ENCODE measurements around the gene CFAP74.

CFAP74 gene

DNA sequence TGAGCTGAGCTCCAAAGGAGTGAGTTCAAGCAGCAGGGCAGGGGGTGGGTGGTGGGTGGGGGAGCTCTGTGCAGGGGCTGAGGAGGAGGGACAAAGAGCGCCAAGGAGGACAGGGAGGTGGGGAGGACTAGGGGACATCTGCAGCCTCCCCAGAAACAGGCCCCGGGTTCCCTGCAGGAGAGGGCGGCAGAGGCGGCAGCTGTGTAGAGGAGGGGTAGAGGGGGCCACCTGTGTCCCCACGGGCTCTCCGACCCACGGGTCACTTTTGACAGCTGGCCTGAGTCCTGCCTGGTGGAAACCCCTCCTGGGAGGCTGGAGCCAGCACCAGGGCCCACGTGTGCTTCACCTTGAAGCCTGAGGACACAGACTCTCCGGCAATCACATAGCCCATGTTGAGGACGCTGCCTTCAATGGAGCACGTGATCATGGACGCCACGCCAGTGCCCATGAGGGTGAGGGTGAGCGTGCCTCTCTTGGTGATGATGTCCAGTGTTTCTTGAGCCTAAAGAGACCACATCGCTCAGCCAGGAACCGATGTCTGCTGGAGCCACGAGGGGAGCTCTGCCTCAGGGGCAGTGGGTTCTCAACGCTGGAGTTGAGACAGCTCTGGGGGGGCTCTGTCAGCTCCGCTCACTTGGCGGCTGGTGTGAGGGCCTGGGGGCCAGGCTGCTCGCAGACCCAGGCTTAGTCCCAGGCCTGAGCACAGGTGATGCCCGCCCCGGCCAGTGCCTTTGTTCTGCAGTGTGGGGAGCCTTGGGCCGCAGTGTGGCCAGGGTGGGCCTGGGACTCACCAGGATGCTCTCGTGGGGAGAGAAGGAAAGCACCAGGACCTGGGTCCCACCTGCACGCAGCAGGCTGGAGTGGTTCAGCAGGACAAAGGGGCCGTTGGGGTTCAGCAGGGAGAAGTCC, 77.9 kb downstream of the CFAP74 start:
- no peak for DNase-seq

GRCh38 chr1:1924849-1925248, 78.7 kb downstream of the CFAP74 start:
- no peak for DNase-seq

GRCh38 chr1:1924386-1924785, 79.2 kb downstream of the CFAP74 start:
- DNase-seq = no peak

GRCh38 chr1:1922956-1923833, 80.4 kb downstream of the CFAP74 start:
- no peak for DNase-seq

DNA sequence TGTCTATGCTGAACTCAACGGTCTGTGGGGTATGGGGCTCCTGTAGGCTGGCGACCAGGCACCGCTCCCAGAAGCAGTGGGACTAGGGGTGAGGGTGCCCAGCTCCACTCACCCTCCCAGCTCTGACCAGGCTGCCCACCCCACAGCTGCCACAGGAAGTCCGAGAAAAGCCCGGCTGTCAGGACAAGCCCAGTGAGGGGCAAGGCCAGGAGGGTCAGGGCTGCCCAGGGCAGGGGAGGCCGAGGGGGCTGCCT, 81.0 kb downstream of the CFAP74 start:
- no peak for DNase-seq

DNA sequence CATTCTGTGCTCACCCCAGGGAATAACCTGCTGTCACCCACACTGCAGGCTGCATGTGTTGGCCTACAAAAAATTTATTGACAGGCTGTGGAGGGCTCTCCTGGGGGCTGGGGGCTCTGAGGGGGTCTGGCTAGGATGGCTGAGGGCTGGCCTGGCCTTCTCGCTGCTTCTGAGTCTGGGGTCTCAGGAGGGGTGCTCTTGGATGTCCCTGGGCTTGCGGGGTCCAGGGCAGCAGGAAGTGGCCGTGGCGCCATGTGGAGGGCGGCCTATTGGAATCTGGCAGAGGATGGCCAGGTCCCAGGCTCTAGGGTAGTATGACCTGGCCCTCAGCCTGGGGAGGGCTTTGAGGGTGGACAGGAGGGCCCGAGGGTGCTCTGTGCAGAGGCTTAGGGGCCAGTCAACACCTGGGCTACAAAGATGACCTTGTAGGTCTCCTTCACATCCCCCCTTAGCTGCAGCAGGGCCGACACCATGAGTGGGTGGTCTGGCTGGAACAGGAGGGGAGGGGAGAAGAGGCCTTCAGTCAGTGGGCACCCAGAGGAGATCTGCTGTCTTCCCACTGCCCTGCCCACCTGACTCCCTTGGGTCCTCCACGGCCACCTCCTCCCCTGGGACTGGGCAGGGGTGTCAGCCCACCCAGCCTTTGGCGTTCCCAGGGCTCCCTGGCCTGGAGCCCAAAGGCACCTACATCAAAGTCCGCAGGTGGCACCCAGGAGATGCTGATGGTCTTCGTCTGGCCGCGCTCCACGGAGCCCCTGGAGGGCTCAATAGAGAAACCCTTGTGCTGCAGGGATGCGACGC, 81.5 kb downstream of the CFAP74 start:
- no peak for DNase-seq

DNA sequence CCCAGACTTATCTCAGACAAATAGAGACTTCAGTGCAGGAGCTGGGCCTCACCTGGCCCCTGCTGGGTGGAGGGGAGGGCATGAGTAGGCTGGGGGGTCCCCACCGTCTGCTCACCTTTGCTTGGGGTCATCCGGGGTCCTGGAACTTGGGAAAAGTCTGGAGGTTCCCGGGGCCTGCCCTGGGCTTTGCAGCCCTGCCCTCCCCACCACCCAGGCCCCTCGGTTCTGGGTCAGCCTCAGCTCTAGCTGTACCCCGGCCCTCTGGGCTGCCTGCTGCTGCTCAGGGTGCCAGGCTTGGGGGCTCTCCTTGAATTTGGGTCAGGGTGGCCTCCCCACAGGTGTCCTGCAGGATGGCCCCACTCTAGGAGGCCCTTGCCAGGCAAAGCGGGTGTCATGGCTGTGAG, 82.1 kb downstream of the CFAP74 start:
- DNase-seq = no peak

DNA sequence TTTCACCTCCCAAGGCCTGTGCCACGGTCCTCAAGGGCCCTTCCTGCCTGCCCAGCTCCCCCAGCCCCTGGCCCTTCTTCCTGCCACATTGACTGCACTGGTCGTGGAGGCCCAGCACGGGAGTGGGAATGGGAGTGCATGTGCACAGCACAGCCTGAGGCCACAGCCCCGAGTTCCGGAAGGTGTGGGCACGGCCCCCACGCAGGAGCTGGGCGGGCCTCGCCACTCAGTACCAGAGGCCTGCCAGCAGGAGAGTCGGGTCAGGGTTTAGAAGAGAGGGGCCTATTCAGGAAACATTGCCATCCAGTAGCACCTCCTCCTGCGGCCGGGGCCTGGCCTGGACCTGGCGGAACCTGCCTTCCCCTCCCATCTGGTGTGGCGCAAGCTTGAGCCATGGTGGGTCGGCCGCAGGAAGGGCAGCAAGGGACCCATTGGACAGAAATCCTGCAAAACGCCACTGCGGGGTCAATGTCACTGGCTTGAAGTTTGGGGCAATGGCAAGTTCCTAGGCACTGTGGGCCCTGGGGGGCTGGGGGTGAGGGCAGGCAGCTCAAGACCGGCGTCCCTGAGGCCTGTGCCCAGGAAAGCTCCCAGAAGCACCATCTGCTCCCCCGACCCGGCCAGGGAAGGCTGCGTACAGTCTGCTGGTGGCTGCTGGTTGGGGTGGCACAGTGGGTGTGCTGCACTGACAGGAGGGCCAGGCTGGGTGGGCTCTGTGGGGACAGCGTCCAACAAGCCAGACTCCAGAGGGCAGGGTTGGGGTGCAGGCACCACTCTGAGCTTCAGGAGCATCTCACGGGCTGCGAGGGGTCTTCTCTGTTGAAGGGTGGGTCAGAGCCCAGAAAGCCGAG, 82.8 kb downstream of the CFAP74 start:
- no peak for DNase-seq

DNA sequence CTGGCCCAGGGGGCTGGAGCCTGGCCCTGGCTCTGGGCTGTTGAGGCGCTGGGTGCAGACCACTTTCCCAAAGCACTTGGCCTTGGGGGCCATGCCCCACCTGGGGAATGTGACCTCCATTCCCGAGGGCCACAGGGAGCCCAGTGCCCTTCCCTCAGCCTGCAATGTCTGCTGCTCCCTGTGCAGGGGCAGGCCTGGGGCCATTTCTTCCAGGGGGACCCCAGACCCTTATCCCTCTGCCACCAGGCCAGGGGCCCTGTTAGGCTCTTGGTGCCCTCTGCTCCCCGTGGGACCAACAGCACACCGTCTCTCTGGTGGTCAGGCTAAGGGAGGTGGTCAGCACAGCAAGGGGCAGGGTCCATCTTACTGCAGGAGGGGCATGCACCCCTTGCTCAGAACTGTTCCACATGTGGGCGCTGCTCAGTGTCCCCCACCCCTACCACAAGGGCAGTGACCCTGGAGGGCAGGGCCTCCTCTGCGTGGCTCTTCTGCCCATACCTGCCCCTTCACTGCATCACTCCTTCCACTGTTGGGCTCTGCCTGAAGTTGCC, 83.5 kb downstream of the CFAP74 start:
- DNase-seq = no peak

GRCh38 chr1:1919304-1920056, 84.1 kb downstream of the CFAP74 start:
- peak; percentile 95 for DNase-seq

GRCh38 chr1:1918901-1919303, 84.7 kb downstream of the CFAP74 start, which contains the start of gene TMEM52:
TMEM52 (minus strand) TSS chr1:1919279; CDS start chr1:1919265, 14 bp downstream.
- DNase-seq = no peak

DNA sequence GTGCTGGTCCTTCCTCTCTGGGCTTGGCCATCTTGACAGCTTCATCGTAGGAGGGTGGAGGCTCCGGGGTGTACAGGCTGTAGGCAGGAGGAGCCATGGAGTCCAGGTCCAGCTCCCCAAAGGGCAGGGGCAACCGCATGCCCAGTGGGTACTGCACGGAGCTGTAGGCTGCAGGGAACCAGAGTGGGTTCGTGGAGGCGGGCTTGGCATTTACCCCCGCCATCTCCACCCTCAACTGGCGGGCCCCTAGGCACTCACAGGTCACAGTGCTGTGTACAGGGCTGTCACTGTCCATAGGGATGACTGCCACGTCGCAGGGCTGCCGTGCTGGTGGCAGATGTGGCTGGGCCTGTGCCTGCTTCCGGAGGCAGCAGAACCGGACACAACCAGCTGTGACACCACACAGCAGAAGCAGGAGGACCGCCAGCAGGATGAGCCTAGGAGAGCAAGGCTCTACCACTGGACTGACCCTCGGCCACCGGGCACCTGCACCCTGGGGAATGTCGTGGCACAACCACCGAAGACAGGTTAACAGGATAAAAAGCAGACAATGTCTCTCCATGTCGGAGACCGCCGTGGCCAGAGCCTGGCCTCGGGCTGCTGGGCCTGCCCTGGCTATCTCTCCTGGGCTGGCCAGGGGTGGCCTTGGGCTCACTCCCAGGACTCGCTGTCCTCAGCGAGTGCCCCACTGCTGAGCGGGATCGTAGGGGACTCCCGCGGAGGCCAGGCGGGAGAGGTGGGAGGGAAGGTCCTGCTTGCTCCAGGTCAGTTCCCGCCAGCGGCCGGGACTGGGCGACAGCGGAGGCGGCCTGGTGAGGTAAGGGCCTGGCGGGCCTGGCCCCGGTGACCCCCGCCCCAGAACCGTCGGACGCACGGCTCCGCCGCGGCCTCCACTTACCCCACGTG, 85.3 kb downstream of the CFAP74 start:
- no peak for DNase-seq

DNA sequence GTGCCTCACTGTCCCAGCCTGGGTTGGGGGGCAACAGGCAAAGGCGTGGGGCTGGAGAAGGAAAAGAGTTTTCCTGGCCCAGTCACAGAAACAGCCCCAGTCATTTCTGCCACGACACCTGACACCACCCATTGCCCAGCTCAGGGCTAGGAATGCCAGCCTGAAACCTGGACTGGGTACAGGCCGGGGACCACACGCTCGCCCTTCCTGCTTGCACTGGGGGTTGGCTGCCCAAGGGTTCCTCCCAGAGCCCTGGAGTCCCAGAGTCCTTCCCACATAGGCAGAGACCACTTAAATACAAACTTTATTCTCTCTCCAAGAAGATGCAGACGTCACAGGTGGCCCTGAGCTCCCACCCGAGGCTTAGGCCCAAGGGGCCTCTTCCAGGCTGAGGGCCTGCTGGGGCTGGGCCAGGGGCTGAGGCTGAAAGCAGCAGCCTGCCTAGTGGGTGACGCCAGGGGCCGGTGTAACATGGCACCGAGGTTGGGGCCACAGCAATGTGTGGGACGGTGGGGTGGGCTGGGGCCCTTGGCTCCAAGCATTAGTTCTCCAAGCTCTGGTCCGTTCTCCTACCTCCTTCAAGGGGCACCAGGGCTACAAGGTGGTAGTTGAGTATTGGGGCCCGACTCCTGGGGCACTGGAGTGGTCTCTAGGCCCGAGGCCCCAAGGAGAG, 86.1 kb downstream of the CFAP74 start:
- DNase-seq = no peak

DNA sequence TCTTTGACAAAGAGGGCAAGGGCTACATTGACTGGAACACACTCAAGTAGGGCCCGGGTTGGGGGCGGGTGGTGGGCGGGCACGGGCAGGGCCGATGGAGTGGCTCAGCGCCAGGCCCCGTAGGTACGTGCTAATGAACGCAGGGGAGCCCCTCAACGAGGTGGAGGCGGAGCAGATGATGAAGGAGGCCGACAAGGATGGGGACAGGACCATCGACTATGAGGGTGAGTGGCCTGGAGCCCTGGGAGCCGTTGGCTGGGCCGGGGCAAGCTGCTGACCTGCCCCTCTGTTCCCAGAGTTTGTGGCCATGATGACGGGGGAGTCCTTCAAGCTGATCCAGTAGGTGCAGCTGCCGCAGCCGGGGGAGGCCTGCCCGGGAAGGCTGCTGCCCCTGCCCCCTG, 86.7 kb downstream of the CFAP74 start:
- no peak for DNase-seq

DNA sequence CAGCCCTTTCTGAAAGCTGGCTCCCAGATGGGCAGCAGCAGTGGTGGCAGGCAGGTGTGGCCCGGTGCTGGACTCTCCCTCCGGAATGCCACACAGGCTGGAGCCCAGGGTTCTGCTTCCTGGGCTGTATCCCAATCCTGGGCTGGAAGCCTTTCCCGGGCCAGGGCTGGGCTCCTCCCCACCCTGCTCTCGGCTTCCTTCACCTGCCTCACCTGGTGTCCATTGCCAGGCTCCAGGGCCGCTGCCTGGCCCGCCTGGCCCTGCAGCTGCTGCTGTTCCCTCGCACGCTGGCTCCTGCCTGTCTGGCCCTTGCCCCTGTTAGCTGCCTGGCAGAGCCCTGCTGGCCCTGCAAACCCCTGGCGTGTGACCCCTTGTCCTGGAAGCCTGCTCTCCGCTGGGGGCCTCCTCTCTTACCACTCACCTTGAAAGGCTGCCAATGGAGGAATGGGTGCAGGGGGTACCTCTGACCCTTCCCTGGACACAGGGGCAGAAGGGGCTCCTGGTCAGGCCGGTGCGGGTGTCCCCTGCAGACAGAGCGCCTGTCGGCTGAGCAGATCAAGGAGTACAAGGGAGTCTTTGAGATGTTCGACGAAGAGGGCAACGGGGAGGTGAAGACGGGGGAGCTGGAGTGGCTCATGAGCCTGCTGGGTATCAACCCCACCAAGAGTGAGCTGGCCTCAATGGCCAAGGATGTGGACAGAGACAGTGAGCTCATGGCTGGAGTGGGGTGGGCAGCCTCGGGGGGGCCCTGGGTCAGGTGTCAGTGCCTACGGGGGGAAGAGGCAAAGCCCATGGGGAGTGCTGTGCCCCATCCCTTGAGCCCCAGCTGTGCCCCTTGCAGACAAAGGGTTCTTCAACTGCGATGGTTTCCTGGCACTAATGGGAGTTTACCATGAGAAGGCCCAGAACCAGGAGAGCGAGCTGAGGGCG, 87.4 kb downstream of the CFAP74 start:
- DNase-seq = no peak

- no peak for DNase-seq
Observed at GRCh38 chr1:1914971-1915692, 88.5 kb downstream of the CFAP74 start, which contains the start of gene CALML6. CALML6 (plus strand) TSS chr1:1915260; CDS start chr1:1915281, 21 bp downstream.
